GM12878 (cell line): Measurements from ENCODE around the gene CLSTN2. TPM values are rescaled to one million over a fixed set of nuclear protein-coding genes. Genes with fewer than 3 reads are reported as not detected.

Experiments used
- ATAC-seq: fragments of 200-7000 bp; cut with Tn5 transposase; 3 replicates; pipeline ENCODE4 v1.9.1; 2020; ENCODE audit warnings: mild to moderate bottlenecking, moderate library complexity
- BruUV-seq: library from RNA; stranded (reverse); fragments of 400-500 nt; replicated peaks from 2 replicates; lab custom pipeline; 2021; lab: Mats Ljungman, UMichigan
- CTCF ChIA-PET: fragments of 300-600 bp; sonication (Branson Sonifier 250); formaldehyde crosslinking; extraction: SDS; loops from one replicate; lab custom pipeline; 2021; ENCODE audit warnings: inconsistent platforms; lab: Yijun Ruan, JAX
- POLR2A ChIA-PET: fragments of 350-600 bp; formaldehyde crosslinking; extraction: SDS; loops from one replicate; lab custom pipeline; 2021; ENCODE audit warnings: inconsistent platforms; lab: Charles Lee
- RAD21 ChIA-PET: fragments of 300-600 bp; sonication (Branson Sonifier 250); formaldehyde crosslinking; loops from one replicate; lab custom pipeline; 2023; ENCODE audit warnings: antibody characterized with exemption; ENCODE audit not compliant: unreplicated experiment; lab: Charles Lee
- SMC1A ChIA-PET: fragments of 300-600 bp; sonication (Branson Sonifier 250); formaldehyde crosslinking; loops from one replicate; lab custom pipeline; 2023; ENCODE audit not compliant: unreplicated experiment, uncharacterized antibody; lab: Charles Lee
- DNase-seq: peaks from one replicate; pipeline ENCODE4 v3.0.0-alpha.2; 2011; ENCODE audit warnings: low read depth, low spot score
- FAIRE-seq: peaks from 3 replicates; lab custom pipeline; 2011; peaks lifted over from hg19 to GRCh38; lab: Jason Lieb, UNC
- H2AFZ ChIP-seq: 2 replicates; pipeline ENCODE4 v1.6.0; 2011; ENCODE audit warnings: low read depth, low read length, control low read depth; ENCODE audit not compliant: control insufficient read depth
- H3K27ac ChIP-seq: 2 replicates; pipeline ENCODE4 v1.5.1; 2011; ENCODE audit warnings: control low read depth; ENCODE audit not compliant: control insufficient read depth, insufficient read depth
- H3K27me3 ChIP-seq, 2 experiments: replicated peaks in 1 of 2; 2 replicates each; pipeline versions ENCODE4 v1.6.0 to v1.6.1; 2011; ENCODE audit warnings: low read length in 1 of 2; ENCODE audit not compliant: control insufficient read depth in 2 of 2, insufficient read depth in 2 of 2
- H3K36me3 ChIP-seq, 2 experiments: 2 replicates each; pipeline ENCODE4 v1.5.1; 2011; ENCODE audit warnings: low read length in 1 of 2; ENCODE audit not compliant: control insufficient read depth in 2 of 2, insufficient read depth in 2 of 2
- H3K4me1 ChIP-seq: 2 replicates; pipeline ENCODE4 v1.6.1; 2011; ENCODE audit warnings: mild to moderate bottlenecking, low read length, moderate library complexity, mixed read lengths; ENCODE audit not compliant: control insufficient read depth, insufficient read depth
- H3K4me2 ChIP-seq: 2 replicates; pipeline ENCODE4 v1.6.0; 2011; ENCODE audit warnings: control low read depth; ENCODE audit not compliant: control insufficient read depth, insufficient read depth
- H3K4me3 ChIP-seq: fragments of 200-600 bp; sonication (generic); 2 replicates; pipeline ENCODE4 v1.5.1; 2016
- H3K79me2 ChIP-seq: 2 replicates; pipeline ENCODE4 v1.6.0; 2011; ENCODE audit warnings: low read length; ENCODE audit not compliant: control insufficient read depth, insufficient read depth
- H3K9ac ChIP-seq: 2 replicates; pipeline ENCODE4 v1.8.0; 2011; ENCODE audit warnings: low read length, control low read depth, mixed read lengths; ENCODE audit not compliant: control insufficient read depth, insufficient read depth
- H3K9me3 ChIP-seq: replicated peaks from 3 replicates; pipeline ENCODE4 v1.5.1; 2011; ENCODE audit warnings: mild to moderate bottlenecking, low read length; ENCODE audit not compliant: control insufficient read depth, insufficient read depth
- H4K20me1 ChIP-seq: 2 replicates; pipeline ENCODE4 v1.6.0; 2011; ENCODE audit not compliant: control insufficient read depth, insufficient read depth
- CBX3 ChIP-seq: fragments of 200-600 bp; sonication (generic); IDR thresholded peaks from 2 replicates; pipeline ENCODE4 v1.6.1; 2016; ENCODE audit warnings: low read depth, borderline replicate concordance
- CREB1 ChIP-seq: IDR thresholded peaks from 2 replicates; pipeline ENCODE4 v1.6.1; 2012; ENCODE audit warnings: low read depth, mild to moderate bottlenecking, inconsistent platforms
- EGR1 ChIP-seq, 2 experiments: IDR thresholded peaks; 1 replicate in 1 of 2; 2 replicates in 1 of 2; pipeline ENCODE4 v1.6.1; 2011 to 2012; ENCODE audit warnings: low read depth in 2 of 2, low read length in 2 of 2, borderline replicate concordance in 1 of 2, mild to moderate bottlenecking in 1 of 2, moderate library complexity in 1 of 2
- EP300 ChIP-seq, 2 experiments: fragments of 150-350 bp in 1 of 2; IDR thresholded peaks; 2 replicates each; pipeline ENCODE4 v1.6.1; 2011 to 2012; ENCODE audit warnings: low read depth in 2 of 2, low read length in 2 of 2, borderline replicate concordance in 1 of 2, improper control_type of control experiment in 1 of 2, inconsistent platforms in 1 of 2; ENCODE audit not compliant: control insufficient read depth in 1 of 2
- HDGF ChIP-seq: fragments of 450-650 bp; IDR thresholded peaks from 2 replicates; pipeline ENCODE4 v1.6.1; 2016; ENCODE audit warnings: antibody characterized with exemption
- IKZF2 ChIP-seq, 2 experiments: fragments of 450-650 bp; IDR thresholded peaks; 2 replicates each; pipeline ENCODE4 v1.6.1; 2017; ENCODE audit warnings: mild to moderate bottlenecking in 2 of 2, moderate library complexity in 2 of 2
- RAD21 ChIP-seq: IDR thresholded peaks from 2 replicates; pipeline ENCODE4 v1.6.1; 2011; ENCODE audit warnings: mild to moderate bottlenecking, low read depth, low read length, moderate library complexity; ENCODE audit not compliant: insufficient read depth
- SMAD1 ChIP-seq: fragments of 450-650 bp; IDR thresholded peaks from 2 replicates; pipeline ENCODE4 v1.6.1; 2018; ENCODE audit warnings: mild to moderate bottlenecking, low read depth; ENCODE audit not compliant: partially characterized antibody
- SP1 ChIP-seq: IDR thresholded peaks from one replicate; pipeline ENCODE4 v1.6.1; 2011; ENCODE audit warnings: low read depth, low read length
- STAT1 ChIP-seq: fragments of 450-650 bp; conservative IDR thresholded peaks from 2 replicates; pipeline ENCODE4 v1.6.1; 2014; ENCODE audit warnings: antibody characterized with exemption, mild to moderate bottlenecking
- WGBS: methylation state at CpG from one replicate; pipeline ENCODE4 v1.1.6; 2016; ENCODE audit warnings: low lambda C conversion rate; ENCODE audit not compliant: insufficient replicate concordance, insufficient coverage; ENCODE audit errors: missing lambda C conversion rate; 5-methylcytosine and 5-hydroxymethylcytosine counted together
- in situ Hi-C: fragments of 300-500 bp; cut with MboI; formaldehyde crosslinking; loops from 9 replicates; pipeline ENCODE4 v1.14.3; 2018; ENCODE audit warnings: mixed read lengths
- intact Hi-C: fragments of 100-400 bp; cut with micrococcal nuclease; formaldehyde crosslinking; loops from one replicate; pipeline ENCODE4 v1.14.2; 2022; ENCODE audit not compliant: unreplicated experiment
- polyA plus RNA-seq, 11 experiments: library from polyadenylated mRNA; depleted of rRNA in 4 of 11; unstranded in 6 of 11; stranded (reverse) in 5 of 11; fragments of >200 nt; fragmentation: Nextera tagmentation in 4 of 11; fragmentation: Illumina TruSeq in 1 of 11; extraction: Ambion mirVana in 4 of 11; extraction: Trizol in 1 of 11; gene quantifications; 1 replicate in 1 of 11; 2 replicates in 10 of 11; pipeline versions ENCODE4 v1.2.1 to v1.2.3, GENCODE V29; 2011 to 2016; ENCODE audit warnings: inconsistent platforms in 2 of 11, missing spikeins in 2 of 11, low read depth in 1 of 11
- total RNA-seq, 4 experiments: library from RNA; depleted of rRNA in 3 of 4; stranded (reverse); fragments of >200 nt in 3 of 4; fragmentation: Illumina TruSeq in 1 of 4; extraction: Trizol in 1 of 4; gene quantifications; 2 replicates each; pipeline versions ENCODE4 v1.2.1 to v1.2.3, GENCODE V29; 2013 to 2021
- TF ChIP-seq, protein P1 (sequence below): fragments of 450-650 bp; IDR thresholded peaks from 2 replicates; pipeline ENCODE4 v1.6.1; 2017; ENCODE audit warnings: mild to moderate bottlenecking, moderate library complexity
- TF ChIP-seq, protein P2 (sequence below): fragments of 150-350 bp; IDR thresholded peaks from 2 replicates; pipeline ENCODE4 v1.6.1; 2014; ENCODE audit warnings: mild to moderate bottlenecking, low read depth, low read length
- TF ChIP-seq, protein P3 (sequence below): IDR thresholded peaks from 2 replicates; pipeline ENCODE4 v1.6.1; 2011; ENCODE audit warnings: mild to moderate bottlenecking, low read depth, low read length, moderate library complexity; ENCODE audit not compliant: insufficient replicate concordance

Gene CLSTN2
- total and polyA plus RNA-seq, 10 of the 15 experiments (the other 5 are each of a cell fraction or from before 2014, with no cell fraction given), result under 0.01 to 0.10 (median under 0.01) TPM; not detected in 5

DNA sequence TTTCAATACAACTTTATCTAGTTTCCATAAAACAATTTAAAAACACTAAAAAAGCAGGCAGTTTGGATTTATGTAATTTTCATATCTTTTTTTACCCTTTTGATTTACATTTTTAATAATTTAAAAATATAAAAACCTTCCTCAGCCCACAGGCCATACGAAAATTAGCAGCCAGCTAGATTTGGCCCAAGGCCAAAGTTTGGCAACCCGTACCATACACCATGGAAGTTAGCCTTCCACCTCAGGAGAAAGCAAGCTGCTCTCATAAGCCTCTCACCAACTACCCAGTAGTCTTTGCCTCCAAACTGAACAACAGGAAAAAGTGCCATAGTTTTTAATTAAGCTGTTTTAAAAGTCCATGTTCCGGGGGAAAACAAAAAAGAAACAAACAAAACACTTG is 635.6 kb downstream of the CLSTN2 start:
- POLR2A ChIA-PET, result no interaction called here
- no peaks in the 10 kb centered on the region for H3K79me2 ChIP-seq
- no peak overlapping the region for H3K27ac ChIP-seq
- DNase-seq (no peak), FAIRE-seq (no peak), ATAC-seq (no peak)
- intact Hi-C loops, result no loop called here
- H4K20me1 ChIP-seq, result no peaks in the 10 kb centered on the region; the same call in 1 of the 2 replicates
- no peaks in the 10 kb centered on the region for H3K9me3 ChIP-seq
- TF ChIP-seq, protein P1, sequence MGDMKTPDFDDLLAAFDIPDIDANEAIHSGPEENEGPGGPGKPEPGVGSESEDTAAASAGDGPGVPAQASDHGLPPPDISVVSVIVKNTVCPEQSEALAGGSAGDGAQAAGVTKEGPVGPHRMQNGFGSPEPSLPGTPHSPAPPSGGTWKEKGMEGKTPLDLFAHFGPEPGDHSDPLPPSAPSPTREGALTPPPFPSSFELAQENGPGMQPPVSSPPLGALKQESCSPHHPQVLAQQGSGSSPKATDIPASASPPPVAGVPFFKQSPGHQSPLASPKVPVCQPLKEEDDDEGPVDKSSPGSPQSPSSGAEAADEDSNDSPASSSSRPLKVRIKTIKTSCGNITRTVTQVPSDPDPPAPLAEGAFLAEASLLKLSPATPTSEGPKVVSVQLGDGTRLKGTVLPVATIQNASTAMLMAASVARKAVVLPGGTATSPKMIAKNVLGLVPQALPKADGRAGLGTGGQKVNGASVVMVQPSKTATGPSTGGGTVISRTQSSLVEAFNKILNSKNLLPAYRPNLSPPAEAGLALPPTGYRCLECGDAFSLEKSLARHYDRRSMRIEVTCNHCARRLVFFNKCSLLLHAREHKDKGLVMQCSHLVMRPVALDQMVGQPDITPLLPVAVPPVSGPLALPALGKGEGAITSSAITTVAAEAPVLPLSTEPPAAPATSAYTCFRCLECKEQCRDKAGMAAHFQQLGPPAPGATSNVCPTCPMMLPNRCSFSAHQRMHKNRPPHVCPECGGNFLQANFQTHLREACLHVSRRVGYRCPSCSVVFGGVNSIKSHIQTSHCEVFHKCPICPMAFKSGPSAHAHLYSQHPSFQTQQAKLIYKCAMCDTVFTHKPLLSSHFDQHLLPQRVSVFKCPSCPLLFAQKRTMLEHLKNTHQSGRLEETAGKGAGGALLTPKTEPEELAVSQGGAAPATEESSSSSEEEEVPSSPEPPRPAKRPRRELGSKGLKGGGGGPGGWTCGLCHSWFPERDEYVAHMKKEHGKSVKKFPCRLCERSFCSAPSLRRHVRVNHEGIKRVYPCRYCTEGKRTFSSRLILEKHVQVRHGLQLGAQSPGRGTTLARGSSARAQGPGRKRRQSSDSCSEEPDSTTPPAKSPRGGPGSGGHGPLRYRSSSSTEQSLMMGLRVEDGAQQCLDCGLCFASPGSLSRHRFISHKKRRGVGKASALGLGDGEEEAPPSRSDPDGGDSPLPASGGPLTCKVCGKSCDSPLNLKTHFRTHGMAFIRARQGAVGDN, result no peak
- TF ChIP-seq EP300 (IDR thresholded peaks at IDR 0.05; ENCODE audit: borderline replicate concordance in 1 of 2, control insufficient read depth in 1 of 2, low read depth in 2 of 2, low read length in 2 of 2), result no peak
- no peak for TF ChIP-seq SP1
- no peak for TF ChIP-seq IKZF2 (IDR thresholded peaks at IDR 0.05)
- no peak for TF ChIP-seq SMAD1
- TF ChIP-seq, protein P2, sequence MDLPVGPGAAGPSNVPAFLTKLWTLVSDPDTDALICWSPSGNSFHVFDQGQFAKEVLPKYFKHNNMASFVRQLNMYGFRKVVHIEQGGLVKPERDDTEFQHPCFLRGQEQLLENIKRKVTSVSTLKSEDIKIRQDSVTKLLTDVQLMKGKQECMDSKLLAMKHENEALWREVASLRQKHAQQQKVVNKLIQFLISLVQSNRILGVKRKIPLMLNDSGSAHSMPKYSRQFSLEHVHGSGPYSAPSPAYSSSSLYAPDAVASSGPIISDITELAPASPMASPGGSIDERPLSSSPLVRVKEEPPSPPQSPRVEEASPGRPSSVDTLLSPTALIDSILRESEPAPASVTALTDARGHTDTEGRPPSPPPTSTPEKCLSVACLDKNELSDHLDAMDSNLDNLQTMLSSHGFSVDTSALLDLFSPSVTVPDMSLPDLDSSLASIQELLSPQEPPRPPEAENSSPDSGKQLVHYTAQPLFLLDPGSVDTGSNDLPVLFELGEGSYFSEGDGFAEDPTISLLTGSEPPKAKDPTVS, result no peak
- TF ChIP-seq RAD21, result no peak
- TF ChIP-seq STAT1, result no peak
- no peak for TF ChIP-seq CREB1
- TF ChIP-seq EGR1 (IDR thresholded peaks at IDR 0.05; ENCODE audit: borderline replicate concordance in 1 of 2, low read depth in 2 of 2, low read length in 2 of 2), result no peak
- TF ChIP-seq CBX3, result no peak
- no peak for TF ChIP-seq HDGF
- TF ChIP-seq, protein P3, sequence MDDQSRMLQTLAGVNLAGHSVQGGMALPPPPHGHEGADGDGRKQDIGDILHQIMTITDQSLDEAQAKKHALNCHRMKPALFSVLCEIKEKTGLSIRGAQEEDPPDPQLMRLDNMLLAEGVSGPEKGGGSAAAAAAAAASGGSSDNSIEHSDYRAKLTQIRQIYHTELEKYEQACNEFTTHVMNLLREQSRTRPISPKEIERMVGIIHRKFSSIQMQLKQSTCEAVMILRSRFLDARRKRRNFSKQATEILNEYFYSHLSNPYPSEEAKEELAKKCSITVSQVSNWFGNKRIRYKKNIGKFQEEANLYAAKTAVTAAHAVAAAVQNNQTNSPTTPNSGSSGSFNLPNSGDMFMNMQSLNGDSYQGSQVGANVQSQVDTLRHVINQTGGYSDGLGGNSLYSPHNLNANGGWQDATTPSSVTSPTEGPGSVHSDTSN, result no peak
- H3K4me2 ChIP-seq, result no peak overlapping the region
- no peaks in the 10 kb centered on the region for H3K36me3 ChIP-seq
- WGBS, result 25% methylated on average over 3 of the region's 3 CpGs
- H3K27me3 ChIP-seq, result no peaks in the 10 kb centered on the region; a peak in 1 of 4 replicates
- H3K9ac ChIP-seq, result no peak overlapping the region
- RAD21 ChIA-PET, result no interaction called here
- no TSS peak for BruUV-seq
- in situ Hi-C loops, result no loop called here
- H3K4me1 ChIP-seq, result no peaks in the 10 kb centered on the region
- SMC1A ChIA-PET, result no interaction called here
- no peak overlapping the region for H2AFZ ChIP-seq
- no peak overlapping the region for H3K4me3 ChIP-seq
- CTCF ChIA-PET, result interaction anchor here (0.7 to 0.9 kb wide), 2 partner anchors 11 to 65 kb away, joined by 3 to 4 read pairs; no protein-coding TSS in a partner anchor
